K562 (cell line): ENCODE results near the gene TMEFF1. TPM values are rescaled to one million over a fixed set of nuclear protein-coding genes. Genes with fewer than 3 reads are reported as not detected.
A peak's percentile ranks its signal among the peaks of the same experiment; 100 is the strongest.

Source experiments
- ARNT ChIP-seq, 2 experiments: fragments of 450-650 bp; IDR thresholded peaks; 2 replicates each; pipeline ENCODE4 v1.6.1; 2016; ENCODE audit warnings: mild to moderate bottlenecking in 1 of 2
- C11orf30 ChIP-seq: fragments of 450-650 bp; IDR thresholded peaks from 2 replicates; pipeline ENCODE4 v1.6.1; 2016; ENCODE audit warnings: low read depth, mild to moderate bottlenecking
- CEBPB ChIP-seq: fragments of 450-650 bp; IDR thresholded peaks from 2 replicates; pipeline ENCODE4 v1.6.1; 2016; ENCODE audit warnings: missing genetic modification characterization, missing compliant biosample characterization
- CREBBP ChIP-seq: IDR thresholded peaks from one replicate; pipeline ENCODE4 v1.6.1; 2012; ENCODE audit warnings: low read depth, mild to moderate bottlenecking, control low read depth, inconsistent platforms, low read length
- HDAC6 ChIP-seq: IDR thresholded peaks from 2 replicates; pipeline ENCODE4 v1.6.1; 2012; ENCODE audit warnings: low read depth, mild to moderate bottlenecking, control low read depth, inconsistent platforms, low read length, moderate library complexity
- KLF1 ChIP-seq: fragments of 450-650 bp; IDR thresholded peaks from 2 replicates; pipeline ENCODE4 v1.6.1; 2016; ENCODE audit warnings: missing genetic modification characterization, missing compliant biosample characterization
- MTA1 ChIP-seq: fragments of 450-650 bp; IDR thresholded peaks from 2 replicates; pipeline ENCODE4 v1.6.1; 2017; ENCODE audit warnings: borderline replicate concordance
- NFIX ChIP-seq: fragments of 250-450 bp; sonication (Bioruptor Pico); IDR thresholded peaks from 2 replicates; pipeline ENCODE4 v1.4.0; 2020; ENCODE audit warnings: low read depth, mild to moderate bottlenecking, moderate library complexity
- POLR2H ChIP-seq: IDR thresholded peaks from 2 replicates; pipeline ENCODE4 v1.6.1; 2016; ENCODE audit warnings: missing genetic modification characterization, low read depth, mild to moderate bottlenecking, control low read depth, missing compliant biosample characterization, moderate library complexity
- RAD21 ChIP-seq, 2 experiments: fragments of 250-450 bp in 1 of 2; fragments of 450-650 bp in 1 of 2; sonication (Bioruptor Pico) in 1 of 2; formaldehyde crosslinking in 1 of 2; IDR thresholded peaks in 1 of 2; conservative IDR thresholded peaks in 1 of 2; 2 replicates each; pipeline versions ENCODE4 v1.4.0 to v1.8.0; 2020 to 2022; ENCODE audit warnings: mild to moderate bottlenecking in 2 of 2, moderate library complexity in 1 of 2
- RFX5 ChIP-seq: IDR thresholded peaks from 2 replicates; pipeline ENCODE4 v1.6.1; 2011; ENCODE audit warnings: low read depth, mild to moderate bottlenecking, improper control_type of control experiment, low read length
- SMAD3 ChIP-seq: fragments of 450-650 bp; formaldehyde crosslinking; conservative IDR thresholded peaks from 2 replicates; pipeline ENCODE4 v1.4.0; 2020; ENCODE audit warnings: mild to moderate bottlenecking
- STAT5B ChIP-seq: fragments of 250-450 bp; sonication (Bioruptor Pico); IDR thresholded peaks from 2 replicates; pipeline ENCODE4 v1.8.0; 2021; ENCODE audit warnings: mild to moderate bottlenecking, inconsistent platforms
- TAF9B ChIP-seq: fragments of 450-650 bp; IDR thresholded peaks from 2 replicates; pipeline ENCODE4 v1.6.1; 2018; ENCODE audit warnings: mild to moderate bottlenecking; ENCODE audit not compliant: partially characterized antibody
- ZNF253 ChIP-seq: fragments of 250-450 bp; sonication (Bioruptor Pico); conservative IDR thresholded peaks from 2 replicates; pipeline ENCODE4 v1.6.1; 2021; ENCODE audit warnings: mild to moderate bottlenecking
- ZNF347 ChIP-seq: fragments of 450-650 bp; formaldehyde crosslinking; IDR thresholded peaks from 2 replicates; pipeline ENCODE4 v1.4.0; 2020; ENCODE audit warnings: low read depth, mild to moderate bottlenecking, moderate library complexity
- ZNF436 ChIP-seq: fragments of 250-450, 450-650 bp; sonication (Bioruptor Pico); formaldehyde crosslinking; IDR thresholded peaks from 2 replicates; pipeline ENCODE4 v1.7.0; 2020; ENCODE audit warnings: mild to moderate bottlenecking
- polyA plus RNA-seq, 8 experiments: library from polyadenylated mRNA; depleted of rRNA in 4 of 8; stranded (reverse) in 5 of 8; unstranded in 3 of 8; fragments of >200 nt; fragmentation: Nextera tagmentation in 2 of 8; fragmentation: Illumina TruSeq in 1 of 8; extraction: Ambion mirVana in 2 of 8; extraction: Trizol in 1 of 8; gene quantifications; 2 replicates each; pipeline versions ENCODE4 v1.2.1 to v1.2.3, GENCODE V29; 2011 to 2014; ENCODE audit warnings: inconsistent platforms in 1 of 8, missing spikeins in 1 of 8
- total RNA-seq, 7 experiments: library from RNA; depleted of rRNA in 6 of 7; stranded (reverse); fragments of >200 nt in 6 of 7; fragmentation: Illumina TruSeq in 2 of 7; extraction: Trizol in 2 of 7; gene quantifications; 2 replicates each; pipeline versions ENCODE4 v1.2.1 to v1.2.3, GENCODE V29; 2011 to 2021; ENCODE audit warnings: low replicate concordance in 1 of 7
- TF ChIP-seq, protein P1 (sequence below): fragments of 450-650 bp; IDR thresholded peaks from 2 replicates; pipeline ENCODE4 v1.6.1; 2016
- TF ChIP-seq, protein P2 (sequence below): fragments of 250-450 bp; sonication (Bioruptor Pico); IDR thresholded peaks from 2 replicates; pipeline ENCODE4 v1.5.0; 2020; ENCODE audit warnings: mild to moderate bottlenecking
- TF ChIP-seq, protein P3 (sequence below): fragments of 250-450 bp; sonication (Bioruptor Pico); IDR thresholded peaks from 2 replicates; pipeline ENCODE4 v1.5.0; 2020; ENCODE audit warnings: mild to moderate bottlenecking, borderline replicate concordance
- TF ChIP-seq, protein P4 (sequence below), 2 experiments: fragments of 250-450 bp in 1 of 2; fragments of 450-650 bp in 1 of 2; sonication (Bioruptor Pico) in 1 of 2; IDR thresholded peaks; 2 replicates each; pipeline versions ENCODE4 v1.6.1 to v1.8.0; 2016 to 2021; ENCODE audit warnings: mild to moderate bottlenecking in 2 of 2, moderate library complexity in 2 of 2, missing compliant biosample characterization in 1 of 2, missing genetic modification characterization in 1 of 2
- TF ChIP-seq, protein P5 (sequence below): sonication (generic); formaldehyde crosslinking; IDR thresholded peaks from 2 replicates; pipeline ENCODE4 v1.8.1; 2023; ENCODE audit warnings: mild to moderate bottlenecking, missing genetic modification reagents

TMEFF1 gene
- total and polyA plus RNA-seq, 9 of the 15 experiments (the other 6 are each of a cell fraction or from before 2014, with no cell fraction given) = 0.07 to 1.1 (median 0.28) TPM; not detected in 2

DNA sequence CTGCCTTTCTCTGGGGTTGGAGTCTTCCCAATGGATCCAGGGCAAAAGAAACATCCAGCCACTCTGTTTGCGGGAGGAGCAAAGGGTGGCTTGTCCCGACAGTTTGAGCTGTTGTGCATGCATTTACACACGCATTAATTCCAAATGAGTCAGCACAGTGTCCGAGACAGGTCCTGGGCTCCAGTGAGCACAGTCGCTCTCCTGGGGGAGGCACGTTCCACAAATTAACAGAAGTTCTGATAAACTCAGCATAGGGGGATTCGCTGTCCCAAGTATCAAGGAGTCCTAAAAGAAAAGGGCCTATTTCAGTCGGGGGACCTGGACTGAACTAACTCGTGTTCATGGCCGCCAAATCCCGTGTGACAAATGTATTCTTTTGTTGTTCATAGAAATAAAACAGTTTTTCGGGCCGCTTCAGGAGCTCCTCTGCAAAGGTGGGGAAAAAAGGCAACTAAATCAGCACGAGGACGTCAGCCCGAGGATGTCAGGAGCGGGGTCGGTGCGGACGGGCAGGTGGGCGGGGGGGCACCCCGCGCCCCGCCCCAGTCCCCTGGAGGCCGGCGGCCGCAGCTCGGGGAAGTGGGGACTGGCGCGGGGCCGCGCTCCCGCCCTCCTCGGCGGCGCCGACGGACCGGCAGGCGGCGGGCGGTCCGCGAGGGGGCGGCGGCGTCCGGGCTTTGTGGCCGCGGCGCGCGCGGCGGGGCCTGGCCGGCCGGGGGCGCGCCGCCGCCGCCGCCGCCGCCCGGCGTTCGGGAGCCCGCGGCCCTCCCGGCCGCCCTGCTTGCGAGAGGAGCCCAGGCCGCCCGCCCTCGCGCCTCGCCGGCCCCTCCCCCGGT is 46.2 kb upstream of the TMEFF1 start, which contains the start of gene MSANTD3 (continued):
- TF ChIP-seq, protein P1, sequence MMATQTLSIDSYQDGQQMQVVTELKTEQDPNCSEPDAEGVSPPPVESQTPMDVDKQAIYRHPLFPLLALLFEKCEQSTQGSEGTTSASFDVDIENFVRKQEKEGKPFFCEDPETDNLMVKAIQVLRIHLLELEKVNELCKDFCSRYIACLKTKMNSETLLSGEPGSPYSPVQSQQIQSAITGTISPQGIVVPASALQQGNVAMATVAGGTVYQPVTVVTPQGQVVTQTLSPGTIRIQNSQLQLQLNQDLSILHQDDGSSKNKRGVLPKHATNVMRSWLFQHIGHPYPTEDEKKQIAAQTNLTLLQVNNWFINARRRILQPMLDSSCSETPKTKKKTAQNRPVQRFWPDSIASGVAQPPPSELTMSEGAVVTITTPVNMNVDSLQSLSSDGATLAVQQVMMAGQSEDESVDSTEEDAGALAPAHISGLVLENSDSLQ = 0 out of 2 replicates have a peak, but pooled peaks have one; percentile 15
- TF ChIP-seq CREBBP (no peak), ZNF347 (CRISPR knock-in tag) (no peak), MTA1 (no peak), NFIX (CRISPR knock-in tag) (no peak), C11orf30 (peak; percentile 91), TAF9B (peak; percentile 58), RAD21 (CRISPR knock-in tag; conservative IDR thresholded peaks at IDR 0.05 in 1 of 2, IDR thresholded peaks at IDR 0.05 in 1 of 2) (no peak; a peak in 2 of 4 replicates), ZNF436 (no peak), ZNF253 (CRISPR knock-in tag) (no peak), SMAD3 (CRISPR knock-in tag) (no peak), RFX5 (no peak), STAT5B (no peak), POLR2H (tag) (peak; percentile 63; the same call in 1 of the 2 replicates), HDAC6 (no peak), ARNT (IDR thresholded peaks at IDR 0.05) (no peak; a peak in 1 of 4 replicates), CEBPB (tag) (no peak; the same call in 1 of the 2 replicates), KLF1 (tag) (no peak)
- TF ChIP-seq, protein P2, sequence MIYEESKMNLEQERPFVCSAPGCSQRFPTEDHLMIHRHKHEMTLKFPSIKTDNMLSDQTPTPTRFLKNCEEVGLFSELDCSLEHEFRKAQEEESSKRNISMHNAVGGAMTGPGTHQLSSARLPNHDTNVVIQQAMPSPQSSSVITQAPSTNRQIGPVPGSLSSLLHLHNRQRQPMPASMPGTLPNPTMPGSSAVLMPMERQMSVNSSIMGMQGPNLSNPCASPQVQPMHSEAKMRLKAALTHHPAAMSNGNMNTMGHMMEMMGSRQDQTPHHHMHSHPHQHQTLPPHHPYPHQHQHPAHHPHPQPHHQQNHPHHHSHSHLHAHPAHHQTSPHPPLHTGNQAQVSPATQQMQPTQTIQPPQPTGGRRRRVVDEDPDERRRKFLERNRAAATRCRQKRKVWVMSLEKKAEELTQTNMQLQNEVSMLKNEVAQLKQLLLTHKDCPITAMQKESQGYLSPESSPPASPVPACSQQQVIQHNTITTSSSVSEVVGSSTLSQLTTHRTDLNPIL = no peak
- TF ChIP-seq, protein P3, sequence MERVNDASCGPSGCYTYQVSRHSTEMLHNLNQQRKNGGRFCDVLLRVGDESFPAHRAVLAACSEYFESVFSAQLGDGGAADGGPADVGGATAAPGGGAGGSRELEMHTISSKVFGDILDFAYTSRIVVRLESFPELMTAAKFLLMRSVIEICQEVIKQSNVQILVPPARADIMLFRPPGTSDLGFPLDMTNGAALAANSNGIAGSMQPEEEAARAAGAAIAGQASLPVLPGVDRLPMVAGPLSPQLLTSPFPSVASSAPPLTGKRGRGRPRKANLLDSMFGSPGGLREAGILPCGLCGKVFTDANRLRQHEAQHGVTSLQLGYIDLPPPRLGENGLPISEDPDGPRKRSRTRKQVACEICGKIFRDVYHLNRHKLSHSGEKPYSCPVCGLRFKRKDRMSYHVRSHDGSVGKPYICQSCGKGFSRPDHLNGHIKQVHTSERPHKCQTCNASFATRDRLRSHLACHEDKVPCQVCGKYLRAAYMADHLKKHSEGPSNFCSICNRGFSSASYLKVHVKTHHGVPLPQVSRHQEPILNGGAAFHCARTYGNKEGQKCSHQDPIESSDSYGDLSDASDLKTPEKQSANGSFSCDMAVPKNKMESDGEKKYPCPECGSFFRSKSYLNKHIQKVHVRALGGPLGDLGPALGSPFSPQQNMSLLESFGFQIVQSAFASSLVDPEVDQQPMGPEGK (CRISPR knock-in tag) = no peak
- TF ChIP-seq, protein P4, sequence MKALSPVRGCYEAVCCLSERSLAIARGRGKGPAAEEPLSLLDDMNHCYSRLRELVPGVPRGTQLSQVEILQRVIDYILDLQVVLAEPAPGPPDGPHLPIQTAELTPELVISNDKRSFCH (CRISPR knock-in tag; IDR thresholded peaks at IDR 0.05) = no peak
- TF ChIP-seq, protein P4 (tag; IDR thresholded peaks at IDR 0.05) = 0 out of 2 replicates have a peak, but pooled peaks have one; percentile 44
- TF ChIP-seq, protein P5, sequence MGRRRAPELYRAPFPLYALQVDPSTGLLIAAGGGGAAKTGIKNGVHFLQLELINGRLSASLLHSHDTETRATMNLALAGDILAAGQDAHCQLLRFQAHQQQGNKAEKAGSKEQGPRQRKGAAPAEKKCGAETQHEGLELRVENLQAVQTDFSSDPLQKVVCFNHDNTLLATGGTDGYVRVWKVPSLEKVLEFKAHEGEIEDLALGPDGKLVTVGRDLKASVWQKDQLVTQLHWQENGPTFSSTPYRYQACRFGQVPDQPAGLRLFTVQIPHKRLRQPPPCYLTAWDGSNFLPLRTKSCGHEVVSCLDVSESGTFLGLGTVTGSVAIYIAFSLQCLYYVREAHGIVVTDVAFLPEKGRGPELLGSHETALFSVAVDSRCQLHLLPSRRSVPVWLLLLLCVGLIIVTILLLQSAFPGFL (CRISPR knock-in tag) = no peak
